Measurements from ENCODE around the gene ZBTB7C. TPM values are rescaled to one million over a fixed set of nuclear protein-coding genes. Genes with fewer than 3 reads are reported as not detected.

ZBTB7C gene
- total RNA-seq, 1 donor from 2014 or later: 0.61 TPM

GRCh38 chr18:48077291-48077690 lies 331.9 kb downstream of the ZBTB7C start:
- no peaks in the 10 kb centered on the region for H3K9me3 Mint-ChIP-seq
- no peak for DNase-seq (ENCODE audit: low read depth, low spot score)
- TF ChIP-seq CTCF (conservative IDR thresholded peaks at IDR 0.05): no peak

GRCh38 chr18:48076461-48076860 lies 332.7 kb downstream of the ZBTB7C start:
- TF ChIP-seq CTCF (conservative IDR thresholded peaks at IDR 0.05): no peak
- DNase-seq (ENCODE audit: low read depth, low spot score): no peak
- Mint-ChIP-seq H3K9me3 (no peaks in the 10 kb centered on the region), H3K4me3 (no peak overlapping the region), H3K4me1 (no peaks in the 10 kb centered on the region), H3K27ac (ENCODE audit: unreplicated experiment) (no peak overlapping the region), H3K36me3 (ENCODE audit: low read depth) (no peaks in the 10 kb centered on the region), H3K27me3 (ENCODE audit: low read depth) (no peaks in the 10 kb centered on the region)

More at GRCh38 chr18:48077291-48077690, 331.9 kb downstream of the ZBTB7C start:
- no peaks in the 10 kb centered on the region for H3K4me1 Mint-ChIP-seq
- H3K27ac Mint-ChIP-seq (ENCODE audit: unreplicated experiment): no peak overlapping the region
- no peak overlapping the region for H3K4me3 Mint-ChIP-seq
- no peaks in the 10 kb centered on the region for H3K27me3 Mint-ChIP-seq (ENCODE audit: low read depth)
- H3K36me3 Mint-ChIP-seq (ENCODE audit: low read depth): no peaks in the 10 kb centered on the region

GRCh38 chr18:48075707-48076093 lies 333.5 kb downstream of the ZBTB7C start:
- Mint-ChIP-seq H3K27me3 (ENCODE audit: low read depth) (no peaks in the 10 kb centered on the region), H3K4me3 (no peak overlapping the region), H3K4me1 (no peaks in the 10 kb centered on the region), H3K27ac (ENCODE audit: unreplicated experiment) (no peak overlapping the region), H3K36me3 (ENCODE audit: low read depth) (no peaks in the 10 kb centered on the region), H3K9me3 (no peaks in the 10 kb centered on the region)
- DNase-seq (ENCODE audit: low read depth, low spot score): no peak
- TF ChIP-seq CTCF (conservative IDR thresholded peaks at IDR 0.05): no peak

- H3K9me3 Mint-ChIP-seq: no peaks in the 10 kb centered on the region
- TF ChIP-seq CTCF (conservative IDR thresholded peaks at IDR 0.05): no peak
- H3K4me1 Mint-ChIP-seq: no peaks in the 10 kb centered on the region
- H3K27me3 Mint-ChIP-seq (ENCODE audit: low read depth): no peaks in the 10 kb centered on the region
- DNase-seq (ENCODE audit: low read depth, low spot score): no peak
- H3K4me3 Mint-ChIP-seq: no peak overlapping the region
- H3K36me3 Mint-ChIP-seq (ENCODE audit: low read depth): no peaks in the 10 kb centered on the region
- H3K27ac Mint-ChIP-seq (ENCODE audit: unreplicated experiment): no peak overlapping the region
These were observed 334.1 kb downstream of the ZBTB7C start for GRCh38 chr18:48074929-48075706.

GRCh38 chr18:48073211-48073930 lies 335.8 kb downstream of the ZBTB7C start:
- no peaks in the 10 kb centered on the region for H3K36me3 Mint-ChIP-seq (ENCODE audit: low read depth)
- no peaks in the 10 kb centered on the region for H3K4me1 Mint-ChIP-seq
- H3K9me3 Mint-ChIP-seq: no peaks in the 10 kb centered on the region
- peak overlapping the region; percentile 62 for H3K27ac Mint-ChIP-seq (ENCODE audit: unreplicated experiment)
- no peak for DNase-seq (ENCODE audit: low read depth, low spot score)
- TF ChIP-seq CTCF (conservative IDR thresholded peaks at IDR 0.05): no peak
- H3K27me3 Mint-ChIP-seq (ENCODE audit: low read depth): no peaks in the 10 kb centered on the region
- no peak overlapping the region for H3K4me3 Mint-ChIP-seq

Data from neural crest cell (in vitro differentiated cells).